NCI-H774 (cell line): ENCODE data around the gene PLXNC1.

ENCODE experiments used
- DNase-seq: peaks from one replicate; lab custom pipeline; 2025; lab: John Stamatoyannopoulos, UW

Gene PLXNC1

GRCh38 chr12:94147991-94148738 is at the start of gene PLXNC1:
PLXNC1 (plus strand) TSS chr12:94148577; CDS start chr12:94148972, 395 bp downstream.
- DNase-seq, result peak; percentile 45

GRCh38 chr12:94099191-94099590 is 49.2 kb upstream of the PLXNC1 start:
- no peak for DNase-seq

- no peak for DNase-seq
Observed at GRCh38 chr12:94099632-94100031, 48.7 kb upstream of the PLXNC1 start.

- DNase-seq, result no peak
Observed at GRCh38 chr12:94100211-94100627, 48.2 kb upstream of the PLXNC1 start.

GRCh38 chr12:94100990-94101737 is 47.2 kb upstream of the PLXNC1 start:
- DNase-seq, result peak; percentile 69

GRCh38 chr12:94101738-94102660 is 46.4 kb upstream of the PLXNC1 start:
- peak; percentile 82 for DNase-seq

- DNase-seq, result no peak
Observed at GRCh38 chr12:94103986-94104385, 44.4 kb upstream of the PLXNC1 start.

GRCh38 chr12:94107910-94108309 is 40.5 kb upstream of the PLXNC1 start:
- DNase-seq, result no peak

GRCh38 chr12:94109160-94109559 is 39.2 kb upstream of the PLXNC1 start:
- no peak for DNase-seq

- no peak for DNase-seq
Observed at GRCh38 chr12:94110258-94110657, 38.1 kb upstream of the PLXNC1 start.

- DNase-seq, result no peak
Observed at GRCh38 chr12:94111302-94111701, 37.1 kb upstream of the PLXNC1 start.

- DNase-seq, result no peak
Observed at GRCh38 chr12:94112121-94112520, 36.3 kb upstream of the PLXNC1 start.

- no peak for DNase-seq
Observed at GRCh38 chr12:94114166-94114565, 34.2 kb upstream of the PLXNC1 start.

- no peak for DNase-seq
Observed at GRCh38 chr12:94116191-94116590, 32.2 kb upstream of the PLXNC1 start.

- DNase-seq, result no peak
Observed at GRCh38 chr12:94121886-94122285, 26.5 kb upstream of the PLXNC1 start.

GRCh38 chr12:94122591-94122990 is 25.8 kb upstream of the PLXNC1 start:
- DNase-seq, result no peak

- no peak for DNase-seq
Observed at GRCh38 chr12:94123127-94123526, 25.2 kb upstream of the PLXNC1 start.

GRCh38 chr12:94126067-94126466 is 22.3 kb upstream of the PLXNC1 start:
- DNase-seq, result no peak

GRCh38 chr12:94127239-94128131 is 20.9 kb upstream of the PLXNC1 start:
- no peak for DNase-seq

GRCh38 chr12:94128280-94128679 is 20.1 kb upstream of the PLXNC1 start:
- DNase-seq, result no peak
